ENCODE results near the gene NANOS2.
"Not testable (repeated sequence)": the region's sequence is repeated elsewhere in the genome, so short reads cannot be mapped to it uniquely, and the experiment has no call there.

The NANOS2 gene

DNA sequence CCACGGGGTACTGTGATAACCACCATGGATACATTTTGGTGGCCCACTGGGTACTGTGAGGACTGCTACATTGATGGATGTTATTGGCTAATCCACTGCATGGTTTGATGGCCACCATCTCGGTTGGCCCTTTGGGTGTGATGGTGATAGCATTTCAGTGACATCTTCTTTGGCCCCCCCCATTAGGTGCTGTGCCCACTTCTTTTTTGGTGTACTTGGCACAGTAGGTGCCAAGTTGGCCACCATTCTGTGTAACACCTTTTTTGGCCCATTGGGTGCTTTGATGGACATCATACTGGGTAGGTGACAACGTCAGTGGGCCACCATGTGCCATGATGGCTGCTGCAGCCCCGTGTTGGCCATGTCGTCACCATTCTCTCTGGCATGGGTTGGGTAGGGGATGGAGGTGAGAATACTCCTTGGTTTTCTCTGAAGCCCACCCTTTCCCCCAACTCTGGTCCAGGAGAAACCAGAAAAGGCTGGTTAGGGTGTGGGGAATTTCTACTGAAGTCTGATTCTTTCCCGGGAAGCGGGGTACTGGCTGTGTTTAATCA, 41.3 kb downstream of the NANOS2 start:
- no peak for DNase-seq

DNA sequence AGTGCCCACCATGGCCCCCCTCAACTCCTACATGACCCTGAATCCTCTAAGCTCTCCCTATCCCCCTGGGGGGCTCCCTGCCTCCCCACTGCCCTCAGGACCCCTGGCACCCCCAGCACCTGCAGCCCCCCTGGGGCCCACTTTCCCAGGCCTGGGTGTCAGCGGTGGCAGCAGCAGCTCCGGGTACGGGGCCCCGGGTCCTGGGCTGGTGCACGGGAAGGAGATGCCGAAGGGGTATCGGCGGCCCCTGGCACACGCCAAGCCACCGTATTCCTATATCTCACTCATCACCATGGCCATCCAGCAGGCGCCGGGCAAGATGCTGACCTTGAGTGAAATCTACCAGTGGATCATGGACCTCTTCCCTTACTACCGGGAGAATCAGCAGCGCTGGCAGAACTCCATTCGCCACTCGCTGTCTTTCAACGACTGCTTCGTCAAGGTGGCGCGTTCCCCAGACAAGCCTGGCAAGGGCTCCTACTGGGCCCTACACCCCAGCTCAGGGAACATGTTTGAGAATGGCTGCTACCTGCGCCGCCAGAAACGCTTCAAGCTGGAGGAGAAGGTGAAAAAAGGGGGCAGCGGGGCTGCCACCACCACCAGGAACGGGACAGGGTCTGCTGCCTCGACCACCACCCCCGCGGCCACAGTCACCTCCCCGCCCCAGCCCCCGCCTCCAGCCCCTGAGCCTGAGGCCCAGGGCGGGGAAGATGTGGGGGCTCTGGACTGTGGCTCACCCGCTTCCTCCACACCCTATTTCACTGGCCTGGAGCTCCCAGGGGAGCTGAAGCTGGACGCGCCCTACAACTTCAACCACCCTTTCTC, 42.3 kb downstream of the NANOS2 start:
- DNase-seq = no peak

DNA sequence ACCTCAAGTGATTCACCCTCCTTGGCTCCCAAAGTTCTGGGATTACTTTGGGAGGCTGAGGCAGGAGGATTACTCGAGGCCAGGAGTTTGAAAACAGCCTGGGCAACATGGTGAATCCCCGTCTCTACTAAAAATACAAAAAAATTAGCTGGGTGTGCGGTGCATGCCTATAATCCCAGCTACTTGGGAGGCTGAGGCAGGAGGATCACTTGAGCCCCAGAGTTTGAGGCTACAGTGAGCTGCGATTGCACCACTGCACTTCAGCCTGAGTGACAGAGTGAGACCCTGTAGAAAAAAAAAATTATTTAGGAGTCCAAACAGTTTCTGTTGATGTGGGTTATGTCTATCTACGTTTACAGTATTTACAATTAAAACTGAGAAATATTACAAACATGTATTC, 43.8 kb downstream of the NANOS2 start:
- no peak for DNase-seq

DNA sequence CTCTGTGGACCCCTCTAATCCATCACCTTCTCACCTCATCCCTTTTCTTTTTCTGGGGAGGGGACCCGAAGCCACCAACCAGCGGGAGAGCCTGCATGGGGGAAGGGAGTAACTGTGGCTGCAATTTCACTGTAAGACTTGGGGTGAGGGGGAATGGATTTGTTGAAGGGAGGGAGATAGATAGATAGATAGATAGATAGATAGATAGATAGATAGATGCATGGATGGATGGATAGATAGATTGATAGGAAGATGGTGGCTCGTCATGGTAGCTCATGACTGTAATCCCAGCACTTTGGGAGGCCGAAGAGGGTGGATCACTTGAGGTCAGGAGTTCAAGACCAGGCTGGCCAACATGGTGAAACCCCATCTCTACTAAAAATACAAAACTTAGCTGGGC, 47.3 kb downstream of the NANOS2 start:
- not testable (repeated sequence) for DNase-seq

DNA sequence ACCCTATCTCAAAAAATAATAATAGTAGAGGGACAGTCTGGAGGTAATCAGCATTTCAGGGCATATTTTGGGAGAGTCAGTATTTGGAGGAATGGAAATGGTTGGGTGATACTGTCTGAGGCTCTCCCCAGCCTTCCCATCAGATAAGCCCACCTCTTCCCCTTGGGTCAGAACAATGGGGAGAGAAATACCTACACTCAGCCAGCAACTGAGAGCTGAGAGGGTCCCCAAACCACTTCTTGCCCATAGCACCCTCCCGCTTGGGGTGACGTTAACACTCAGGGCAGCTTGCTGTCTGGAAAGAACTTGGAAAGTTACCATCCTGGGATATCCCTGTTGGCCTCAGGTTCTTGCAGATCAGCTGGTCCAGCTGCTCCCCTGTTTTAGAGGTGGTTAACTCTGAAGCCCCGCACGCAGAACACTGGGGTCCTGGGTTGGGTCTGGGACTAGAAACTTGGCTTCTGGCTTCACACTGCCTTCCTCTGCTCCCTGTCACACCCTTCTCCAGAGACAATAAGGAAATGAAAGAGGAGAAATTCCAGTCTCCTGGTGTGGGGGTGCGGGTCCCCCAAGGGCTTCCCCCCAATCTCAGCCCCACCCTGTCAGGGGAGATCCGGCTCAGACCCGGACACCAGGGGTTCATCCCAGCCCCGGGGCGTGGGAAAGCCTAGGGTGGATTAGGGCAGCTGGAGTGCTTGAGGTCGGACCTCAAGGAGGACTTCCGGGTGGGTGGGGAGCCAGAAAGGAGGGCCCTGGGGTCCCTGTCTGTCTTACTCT, 48.0 kb downstream of the NANOS2 start:
- no peak for DNase-seq

DNA sequence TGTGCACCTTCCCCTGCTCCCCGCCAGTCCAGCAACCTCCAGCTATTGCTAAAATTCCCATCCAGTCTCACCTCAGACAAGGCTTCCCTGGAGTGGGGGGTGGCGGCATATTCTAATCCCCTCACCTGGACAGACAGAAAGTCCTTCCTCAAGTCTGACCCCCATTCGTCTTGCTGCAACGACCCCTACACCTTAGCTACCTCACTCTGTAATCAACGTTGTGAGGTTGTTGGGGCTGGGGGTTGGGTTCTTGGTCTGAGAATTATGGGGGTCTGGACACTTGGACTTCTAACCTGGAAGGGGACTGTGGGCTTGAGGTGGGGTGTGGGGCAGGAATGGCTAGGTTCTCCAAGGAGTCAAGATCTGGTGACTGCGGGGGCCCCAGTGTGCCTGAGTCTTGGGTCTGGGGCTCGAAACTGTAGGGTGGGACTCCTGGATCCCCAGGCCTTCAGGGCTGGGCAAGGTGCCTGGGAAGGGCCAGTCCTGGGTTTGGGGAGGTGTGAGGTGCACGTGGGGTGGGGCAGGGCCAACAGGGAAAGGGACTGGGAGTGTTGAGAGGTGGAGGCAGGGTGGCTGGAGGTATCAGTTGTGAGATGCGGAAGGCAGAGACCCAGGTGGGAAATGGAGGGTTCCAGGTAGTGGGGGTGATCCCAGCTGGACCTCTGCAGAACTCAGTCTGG, 49.2 kb downstream of the NANOS2 start:
- DNase-seq = no peak

DNA sequence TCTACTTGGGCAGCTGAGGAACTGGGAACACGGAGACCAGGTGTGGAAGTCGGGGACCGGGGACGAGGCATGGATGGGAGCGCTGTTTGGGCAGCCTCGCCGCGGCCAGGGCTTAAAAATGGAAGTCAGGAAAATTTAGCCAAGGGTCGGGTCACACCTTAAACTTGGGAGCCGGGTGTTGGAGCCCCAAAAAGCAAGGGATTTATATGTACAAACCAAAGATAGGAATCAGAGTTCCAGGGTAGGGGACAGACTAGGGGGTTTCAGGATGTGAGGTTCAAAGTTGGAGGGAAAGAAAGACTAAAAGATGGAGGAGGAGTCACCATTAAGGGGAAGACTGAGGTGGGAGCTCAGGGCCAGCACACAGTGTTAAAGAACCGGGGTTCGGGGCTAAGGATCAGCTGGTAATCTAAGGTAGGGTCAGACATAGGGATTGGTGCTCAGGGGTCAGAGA, 49.9 kb downstream of the NANOS2 start:
- no peak for DNase-seq

DNA sequence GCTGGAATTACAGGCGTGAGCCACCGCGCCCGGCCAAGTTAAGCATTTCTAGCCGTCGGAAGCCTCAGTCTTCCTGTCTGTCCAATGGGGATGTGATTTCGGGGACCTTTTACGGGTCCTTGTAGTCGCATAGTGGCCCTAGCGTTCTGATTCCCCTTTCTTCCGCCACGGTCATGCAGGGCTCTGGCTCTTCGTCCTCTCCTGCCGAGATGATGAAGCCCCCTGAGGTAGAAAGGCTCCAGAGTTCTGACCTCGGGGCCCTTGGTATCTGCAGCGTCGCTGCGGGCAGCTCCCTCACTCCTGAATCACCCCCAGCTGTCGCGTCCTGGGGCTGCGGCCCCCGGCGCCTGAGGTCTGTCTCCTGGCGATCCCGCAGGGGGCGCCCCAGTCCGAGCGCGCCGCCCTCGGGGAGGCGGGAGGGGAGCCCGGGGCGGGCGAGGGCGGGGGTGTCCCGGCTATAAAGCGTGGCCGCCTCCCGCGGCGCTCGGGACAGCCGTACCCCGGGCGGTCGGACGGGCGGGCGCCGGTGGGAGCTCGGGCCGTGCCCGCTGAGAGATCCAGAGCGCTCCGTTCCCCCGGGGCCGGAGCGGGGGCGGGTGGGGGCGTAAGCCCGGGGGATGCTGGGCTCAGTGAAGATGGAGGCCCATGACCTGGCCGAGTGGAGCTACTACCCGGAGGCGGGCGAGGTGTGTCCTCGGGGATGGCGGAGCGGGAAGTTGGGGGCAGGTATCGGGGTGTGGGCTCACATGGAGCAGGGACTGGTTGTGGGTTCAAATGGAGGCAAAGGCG, 50.5 kb downstream of the NANOS2 start, which contains the start of gene FOXA3:
Gene FOXA3, plus strand, starts transcription at position 487 of the 789 bp plus-strand sequence. Its CDS starts 131 bp downstream, at position 618.
- peak; percentile 29 for DNase-seq

DNA sequence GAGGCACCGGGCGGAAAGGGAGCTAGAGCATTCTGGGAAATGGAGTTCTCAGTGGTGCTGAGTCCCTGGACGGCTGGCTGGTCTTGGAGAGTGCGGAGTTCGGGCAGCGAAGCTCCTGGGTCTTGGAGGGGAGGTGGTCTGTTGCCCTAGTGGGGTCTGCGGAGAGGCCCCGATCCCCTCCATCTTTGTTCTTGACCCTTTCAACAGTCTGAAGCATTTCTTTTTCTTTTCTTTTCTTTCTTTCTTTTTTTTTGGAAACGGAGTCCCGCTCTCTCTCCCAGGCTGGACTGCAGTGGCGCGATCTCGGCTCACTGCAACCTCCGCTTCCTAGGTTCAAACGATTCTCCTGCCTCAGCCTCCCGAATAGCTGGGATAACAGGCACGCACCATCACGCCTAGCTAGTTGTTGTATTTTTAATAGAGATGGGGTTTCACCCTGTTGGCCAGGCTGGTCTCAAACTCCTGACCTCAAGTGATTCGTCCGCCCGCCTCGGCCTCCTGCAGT, 51.2 kb downstream of the NANOS2 start:
- DNase-seq = no peak

All from CD4-positive, alpha-beta T cell treated with Interleukin-4 for 4 hours (primary cell).